ENCODE results near the gene MYLK.

Gene MYLK

GRCh38 chr3:123672429-123673146, 211.5 kb downstream of the MYLK start:
- intact Hi-C loops (cut with DNase I), result no loop called here
- no peak for DNase-seq

- DNase-seq, result no peak
- intact Hi-C loops (cut with DNase I), result no loop called here
These were observed 213.4 kb downstream of the MYLK start for GRCh38 chr3:123670743-123671142.

- intact Hi-C loops (cut with DNase I), result no loop called here
- no peak for DNase-seq
These were observed 215.2 kb downstream of the MYLK start for GRCh38 chr3:123668906-123669305.

GRCh38 chr3:123667784-123668183, 216.3 kb downstream of the MYLK start:
- DNase-seq, result no peak
- intact Hi-C loops (cut with DNase I), result no loop called here

DNA sequence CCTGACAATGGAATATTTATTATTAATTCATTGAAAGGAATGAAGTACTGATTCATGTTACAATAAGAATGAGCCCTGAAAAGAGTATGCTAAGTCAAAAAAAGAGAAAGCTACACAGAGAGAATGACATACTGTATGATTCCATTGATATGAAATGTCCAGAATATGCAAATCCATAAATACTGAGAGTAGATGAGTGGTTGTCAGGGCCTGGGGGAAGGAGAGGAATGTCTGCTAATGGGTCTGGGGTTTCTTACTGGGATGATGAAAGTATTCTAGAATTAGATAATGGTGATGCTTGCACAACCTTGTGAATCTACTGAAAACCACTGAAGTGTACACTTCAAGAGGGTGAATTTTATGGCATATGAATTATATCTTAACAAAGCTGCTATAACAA, 219.4 kb downstream of the MYLK start:
- intact Hi-C loops (cut with DNase I), result no loop called here
- DNase-seq, result no peak

GRCh38 chr3:123663977-123664376, 220.2 kb downstream of the MYLK start:
- DNase-seq, result no peak
- intact Hi-C loops (cut with DNase I), result no loop called here

DNA sequence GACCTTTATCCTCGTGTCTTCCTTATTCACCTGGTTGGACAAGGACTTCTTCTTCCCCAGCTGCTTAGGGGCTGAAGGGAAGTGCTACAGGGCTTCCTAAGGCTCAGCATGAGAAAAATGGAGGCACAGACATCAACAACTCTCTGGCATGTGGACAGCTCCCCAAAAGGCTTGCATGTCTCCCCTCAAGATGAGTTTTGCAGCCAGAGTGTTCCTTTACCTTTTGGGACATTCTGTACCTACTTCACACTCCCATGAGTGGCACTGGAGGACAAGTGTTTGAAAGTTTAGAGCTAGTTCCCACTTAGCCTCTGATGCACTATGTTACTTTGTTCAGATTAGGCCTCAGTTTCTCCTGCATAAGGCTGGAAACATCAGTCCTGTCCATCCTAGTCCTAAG, 222.2 kb downstream of the MYLK start:
- DNase-seq, result no peak
- intact Hi-C loops (cut with DNase I), result no loop called here

DNA sequence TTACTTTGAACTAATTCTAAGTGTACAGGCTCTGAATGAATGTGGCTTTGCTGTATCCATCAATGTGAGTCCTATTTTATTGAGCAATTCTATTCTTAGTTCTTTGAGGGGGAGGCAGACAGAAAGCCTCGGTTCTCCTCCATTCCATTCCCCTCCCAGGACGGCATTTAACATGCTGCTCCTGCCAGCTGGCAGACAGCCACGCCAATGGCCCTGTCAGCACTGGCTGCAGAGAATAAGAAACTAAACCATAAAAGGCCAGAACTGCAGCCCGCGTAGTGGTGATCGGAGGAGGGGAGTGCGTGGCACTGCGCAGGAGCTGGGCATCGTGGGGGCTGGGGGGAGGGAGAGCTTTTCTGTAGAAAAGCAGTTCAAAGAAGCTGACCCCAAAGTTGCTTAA, 223.2 kb downstream of the MYLK start:
- DNase-seq, result peak; percentile 44 to 90 (median 69)
- intact Hi-C loops (cut with DNase I), result no loop called here

GRCh38 chr3:123660141-123660675, 223.9 kb downstream of the MYLK start:
- DNase-seq, result no peak
- intact Hi-C loops (cut with DNase I), result no loop called here

GRCh38 chr3:123658852-123659206, 225.3 kb downstream of the MYLK start:
- intact Hi-C loops (cut with DNase I), result loop anchor here (5.0 kb wide), 1 partner anchor 38 kb away; no protein-coding TSS in a partner anchor
- DNase-seq, result peak in 15 of 42 donors; percentile 7 to 75 (median 50)

DNA sequence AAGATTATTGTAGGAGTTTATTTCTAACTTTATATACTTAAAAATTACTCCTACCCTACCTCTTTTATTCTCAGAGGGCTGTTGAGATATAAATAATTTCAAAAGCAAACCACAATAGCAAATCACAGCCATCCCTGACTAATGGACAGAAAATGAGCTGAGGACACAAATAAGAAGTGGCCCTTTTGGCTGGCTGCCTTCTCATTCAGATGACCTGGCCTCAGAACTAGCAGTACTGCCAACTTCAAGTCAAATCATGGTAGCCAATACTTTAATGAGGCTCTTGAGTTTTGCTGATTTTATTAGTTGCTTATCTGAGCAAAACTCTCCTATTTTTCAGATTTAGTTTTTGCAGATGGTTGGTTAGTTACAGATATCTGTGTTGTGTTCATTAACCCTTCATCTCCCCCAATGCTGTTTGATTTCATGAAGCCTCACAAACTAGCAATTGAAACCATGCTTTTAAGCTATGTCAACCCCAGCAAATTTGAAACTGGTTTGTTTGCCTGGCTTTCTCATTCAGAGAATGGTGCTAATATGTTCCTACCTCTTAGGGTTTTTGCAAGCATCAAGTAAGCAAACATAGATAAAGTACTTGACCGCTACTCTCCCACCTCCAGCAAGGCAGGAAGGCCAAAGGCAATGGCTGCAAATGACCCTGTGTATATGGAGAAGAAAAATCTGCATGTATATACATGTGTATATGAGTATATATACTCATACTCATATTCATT, 225.8 kb downstream of the MYLK start:
- DNase-seq, result peak in 21 of 42 donors; percentile 10 to 75 (median 45)
- intact Hi-C loops (cut with DNase I), result loop anchor here (5.0 kb wide), 1 partner anchor 39 kb away; no protein-coding TSS in a partner anchor

GRCh38 chr3:123657568-123657967, 226.6 kb downstream of the MYLK start:
- intact Hi-C loops (cut with DNase I), result loop anchor here (5.0 kb wide), 1 partner anchor 40 kb away; no protein-coding TSS in a partner anchor
- DNase-seq, result no peak

GRCh38 chr3:123657111-123657510, 227.0 kb downstream of the MYLK start:
- intact Hi-C loops (cut with DNase I), result loop anchor here (5.0 kb wide), 1 partner anchor 40 kb away; no protein-coding TSS in a partner anchor
- DNase-seq, result no peak

GRCh38 chr3:123656691-123657090, 227.4 kb downstream of the MYLK start:
- intact Hi-C loops (cut with DNase I), result loop anchor here (5.0 kb wide), 1 partner anchor 41 kb away; no protein-coding TSS in a partner anchor
- DNase-seq, result no peak

DNA sequence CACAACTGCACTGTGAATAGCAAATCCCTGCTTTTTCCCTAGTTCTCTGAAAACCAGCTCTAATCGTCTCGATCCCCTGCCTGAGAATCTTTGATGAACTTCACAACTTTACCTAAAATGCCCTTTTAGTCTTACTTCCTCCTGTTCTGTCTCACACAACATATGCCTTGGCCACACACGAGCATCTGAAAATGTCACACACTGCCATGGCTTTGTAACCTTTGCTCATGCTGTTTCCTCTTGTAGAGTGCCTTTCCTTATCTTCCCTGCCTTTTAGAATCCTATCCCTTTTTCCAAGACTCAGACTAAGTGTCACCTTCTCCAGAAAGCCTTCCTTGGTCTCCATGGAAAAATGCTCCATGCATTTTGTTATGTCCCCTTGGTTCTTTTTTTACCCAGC, 227.9 kb downstream of the MYLK start:
- intact Hi-C loops (cut with DNase I), result loop anchor here (5.0 kb wide), 1 partner anchor 41 kb away; no protein-coding TSS in a partner anchor
- DNase-seq, result no peak

DNA sequence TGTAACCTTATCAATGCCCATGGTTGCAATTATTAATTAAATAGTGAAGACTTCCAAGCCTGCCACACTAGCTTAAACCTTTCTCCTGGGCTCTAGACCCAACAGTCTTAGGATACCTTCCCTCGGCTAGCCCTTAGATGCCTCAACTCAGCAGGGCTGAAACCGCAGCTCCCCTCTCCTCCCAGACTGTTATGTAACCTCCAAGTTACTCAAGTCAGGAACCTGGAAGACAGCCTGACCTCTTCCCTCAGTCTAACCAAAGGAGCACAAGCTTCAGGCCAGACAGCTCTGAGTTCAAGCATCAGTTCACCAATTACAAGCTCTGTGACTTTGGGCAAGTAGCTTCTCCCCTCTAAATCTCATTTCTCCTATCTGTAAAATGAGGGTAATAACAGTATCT, 228.7 kb downstream of the MYLK start:
- intact Hi-C loops (cut with DNase I), result loop anchor here (5.0 kb wide), 1 partner anchor 42 kb away; no protein-coding TSS in a partner anchor
- no peak for DNase-seq

- DNase-seq, result peak in 40 of 42 donors; percentile 25 to 81 (median 58)
- intact Hi-C loops (cut with DNase I), result loop anchor here (5.0 kb wide), 1 partner anchor 69 kb away; no protein-coding TSS in a partner anchor
These were observed 230.9 kb downstream of the MYLK start for GRCh38 chr3:123653221-123653682.

DNA sequence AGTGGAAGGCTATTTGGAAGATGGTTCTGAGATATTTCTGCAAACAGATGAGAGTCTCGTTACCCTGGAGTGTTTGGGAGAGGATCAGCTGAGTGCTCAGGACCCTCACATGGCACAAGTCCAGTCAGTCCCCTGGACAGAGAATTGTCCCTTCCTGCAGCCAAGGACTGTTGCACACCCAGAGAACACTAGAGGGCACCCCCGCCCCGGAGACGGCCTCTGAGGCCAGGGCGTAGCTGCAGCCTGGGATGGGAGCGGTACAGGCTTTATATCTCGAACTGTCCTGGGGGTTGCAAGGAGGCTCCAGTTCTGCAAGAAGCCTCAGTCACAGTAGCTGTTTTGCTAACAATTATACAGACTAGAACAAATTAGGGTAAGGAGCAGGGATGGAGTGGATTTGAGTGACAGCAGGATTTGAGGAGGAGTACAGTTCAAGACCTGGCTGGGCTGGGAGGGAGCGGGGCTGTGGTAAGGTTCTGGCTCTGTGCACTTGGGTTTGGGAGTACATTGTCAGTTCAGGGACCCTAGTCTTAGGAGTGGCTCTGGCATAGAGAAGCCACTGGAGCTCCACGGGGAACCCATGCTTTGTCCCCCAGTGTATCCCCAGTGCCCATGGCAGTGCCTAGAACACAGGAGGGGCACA, 231.7 kb downstream of the MYLK start:
- intact Hi-C loops (cut with DNase I), result loop anchor here (5.0 kb wide), 1 partner anchor 70 kb away; no protein-coding TSS in a partner anchor
- peak; percentile 64 to 92 (median 84) for DNase-seq

Data from head of caudate nucleus (tissue), 42 donors.